ENCODE results near the gene ZNF91. TPM values are rescaled to one million over a fixed set of nuclear protein-coding genes. Genes with fewer than 3 reads are reported as not detected.

The ZNF91 gene
- total and polyA plus RNA-seq, 10 of the 15 experiments (the other 5 are each of a cell fraction or from before 2014, with no cell fraction given): 4.6 to 31.1 (median 11.3) TPM

DNA sequence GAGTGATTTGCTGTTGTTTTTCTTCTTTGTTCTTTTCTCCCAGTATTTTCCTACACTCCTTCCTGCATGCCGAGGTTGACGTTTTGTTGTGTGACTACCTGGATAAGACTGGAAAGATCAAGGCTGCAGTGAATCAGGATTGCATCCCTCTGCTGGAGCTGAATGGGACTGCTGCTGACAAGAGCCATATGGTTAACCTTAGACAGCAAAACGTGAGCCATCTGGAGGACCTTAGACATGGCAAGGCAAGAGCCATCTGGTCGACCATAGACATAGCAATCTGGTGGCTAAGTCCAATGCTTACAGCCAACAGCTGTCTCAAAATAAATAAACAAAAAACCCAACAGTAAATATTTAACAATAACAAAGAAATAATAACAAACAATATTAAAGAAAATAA is 42.6 kb upstream of the ZNF91 start:
- SMC1A ChIA-PET (ENCODE audit: uncharacterized antibody, unreplicated experiment): no interaction called here
- Histone ChIP-seq H3K79me2 (ENCODE audit: control insufficient read depth, insufficient read depth, low read length) (no peaks in the 10 kb centered on the region), H3K9ac (ENCODE audit: control insufficient read depth, insufficient read depth, low read length) (no peak overlapping the region), H3K4me1 (ENCODE audit: control insufficient read depth, insufficient read depth, low read length) (no peaks in the 10 kb centered on the region), H4K20me1 (ENCODE audit: control insufficient read depth, insufficient read depth) (no peaks in the 10 kb centered on the region), H2AFZ (ENCODE audit: control insufficient read depth, low read depth, low read length) (no peak overlapping the region), H3K4me3 (no peak overlapping the region), H3K9me3 (replicated peaks; ENCODE audit: control insufficient read depth, insufficient read depth, low read length) (no peaks in the 10 kb centered on the region; the same call in 2 of the 3 replicates), H3K4me2 (ENCODE audit: control insufficient read depth, insufficient read depth) (no peak overlapping the region), H3K36me3 (ENCODE audit: control insufficient read depth in 2 of 2, insufficient read depth in 2 of 2, low read length in 1 of 2) (no peaks in the 10 kb centered on the region), H3K27ac (ENCODE audit: control insufficient read depth, insufficient read depth) (no peak overlapping the region), H3K27me3 (replicated peaks in 1 of 2; ENCODE audit: control insufficient read depth in 2 of 2, insufficient read depth in 2 of 2, low read length in 1 of 2) (no peaks in the 10 kb centered on the region)
- ATAC-seq (no peak), FAIRE-seq (no peak), DNase-seq (ENCODE audit: low read depth, low spot score) (no peak)
- POLR2A ChIA-PET: no interaction called here
- 29% methylated on average over 4 of the region's 4 CpGs for WGBS (ENCODE audit: insufficient coverage, insufficient replicate concordance, low lambda C conversion rate, missing lambda C conversion rate)
- intact Hi-C loops (cut with micrococcal nuclease; ENCODE audit: unreplicated experiment): no loop called here
- in situ Hi-C loops (cut with MboI): no loop called here
- CTCF ChIA-PET: no interaction called here
- BruUV-seq (replicated peaks): no TSS peak
- RAD21 ChIA-PET (ENCODE audit: unreplicated experiment): no interaction called here
- no peak for TF ChIP-seq MEF2A (IDR thresholded peaks at IDR 0.05; ENCODE audit: insufficient read depth, low read depth, low read length)
- no peak for TF ChIP-seq NFXL1 (IDR thresholded peaks at IDR 0.05; ENCODE audit: borderline replicate concordance)
- no peak for TF ChIP-seq SUPT20H (IDR thresholded peaks at IDR 0.05; ENCODE audit: borderline replicate concordance, control insufficient read depth, low read depth, low read length)
- TF ChIP-seq MTA2 (IDR thresholded peaks at IDR 0.05; ENCODE audit: low read depth): no peak
- no peak for TF ChIP-seq MYB (IDR thresholded peaks at IDR 0.05; ENCODE audit: borderline replicate concordance, low read depth, low read length)
- no peak for TF ChIP-seq JUNB (IDR thresholded peaks at IDR 0.05)
- no peak for TF ChIP-seq MEF2B (IDR thresholded peaks at IDR 0.05; ENCODE audit: partially characterized antibody, poor library complexity, severe bottlenecking)
- TF ChIP-seq, protein P1, sequence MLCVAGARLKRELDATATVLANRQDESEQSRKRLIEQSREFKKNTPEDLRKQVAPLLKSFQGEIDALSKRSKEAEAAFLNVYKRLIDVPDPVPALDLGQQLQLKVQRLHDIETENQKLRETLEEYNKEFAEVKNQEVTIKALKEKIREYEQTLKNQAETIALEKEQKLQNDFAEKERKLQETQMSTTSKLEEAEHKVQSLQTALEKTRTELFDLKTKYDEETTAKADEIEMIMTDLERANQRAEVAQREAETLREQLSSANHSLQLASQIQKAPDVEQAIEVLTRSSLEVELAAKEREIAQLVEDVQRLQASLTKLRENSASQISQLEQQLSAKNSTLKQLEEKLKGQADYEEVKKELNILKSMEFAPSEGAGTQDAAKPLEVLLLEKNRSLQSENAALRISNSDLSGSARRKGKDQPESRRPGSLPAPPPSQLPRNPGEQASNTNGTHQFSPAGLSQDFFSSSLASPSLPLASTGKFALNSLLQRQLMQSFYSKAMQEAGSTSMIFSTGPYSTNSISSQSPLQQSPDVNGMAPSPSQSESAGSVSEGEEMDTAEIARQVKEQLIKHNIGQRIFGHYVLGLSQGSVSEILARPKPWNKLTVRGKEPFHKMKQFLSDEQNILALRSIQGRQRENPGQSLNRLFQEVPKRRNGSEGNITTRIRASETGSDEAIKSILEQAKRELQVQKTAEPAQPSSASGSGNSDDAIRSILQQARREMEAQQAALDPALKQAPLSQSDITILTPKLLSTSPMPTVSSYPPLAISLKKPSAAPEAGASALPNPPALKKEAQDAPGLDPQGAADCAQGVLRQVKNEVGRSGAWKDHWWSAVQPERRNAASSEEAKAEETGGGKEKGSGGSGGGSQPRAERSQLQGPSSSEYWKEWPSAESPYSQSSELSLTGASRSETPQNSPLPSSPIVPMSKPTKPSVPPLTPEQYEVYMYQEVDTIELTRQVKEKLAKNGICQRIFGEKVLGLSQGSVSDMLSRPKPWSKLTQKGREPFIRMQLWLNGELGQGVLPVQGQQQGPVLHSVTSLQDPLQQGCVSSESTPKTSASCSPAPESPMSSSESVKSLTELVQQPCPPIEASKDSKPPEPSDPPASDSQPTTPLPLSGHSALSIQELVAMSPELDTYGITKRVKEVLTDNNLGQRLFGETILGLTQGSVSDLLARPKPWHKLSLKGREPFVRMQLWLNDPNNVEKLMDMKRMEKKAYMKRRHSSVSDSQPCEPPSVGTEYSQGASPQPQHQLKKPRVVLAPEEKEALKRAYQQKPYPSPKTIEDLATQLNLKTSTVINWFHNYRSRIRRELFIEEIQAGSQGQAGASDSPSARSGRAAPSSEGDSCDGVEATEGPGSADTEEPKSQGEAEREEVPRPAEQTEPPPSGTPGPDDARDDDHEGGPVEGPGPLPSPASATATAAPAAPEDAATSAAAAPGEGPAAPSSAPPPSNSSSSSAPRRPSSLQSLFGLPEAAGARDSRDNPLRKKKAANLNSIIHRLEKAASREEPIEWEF (IDR thresholded peaks at IDR 0.05; ENCODE audit: insufficient replicate concordance, low read depth, low read length): no peak
- TF ChIP-seq, protein P2, sequence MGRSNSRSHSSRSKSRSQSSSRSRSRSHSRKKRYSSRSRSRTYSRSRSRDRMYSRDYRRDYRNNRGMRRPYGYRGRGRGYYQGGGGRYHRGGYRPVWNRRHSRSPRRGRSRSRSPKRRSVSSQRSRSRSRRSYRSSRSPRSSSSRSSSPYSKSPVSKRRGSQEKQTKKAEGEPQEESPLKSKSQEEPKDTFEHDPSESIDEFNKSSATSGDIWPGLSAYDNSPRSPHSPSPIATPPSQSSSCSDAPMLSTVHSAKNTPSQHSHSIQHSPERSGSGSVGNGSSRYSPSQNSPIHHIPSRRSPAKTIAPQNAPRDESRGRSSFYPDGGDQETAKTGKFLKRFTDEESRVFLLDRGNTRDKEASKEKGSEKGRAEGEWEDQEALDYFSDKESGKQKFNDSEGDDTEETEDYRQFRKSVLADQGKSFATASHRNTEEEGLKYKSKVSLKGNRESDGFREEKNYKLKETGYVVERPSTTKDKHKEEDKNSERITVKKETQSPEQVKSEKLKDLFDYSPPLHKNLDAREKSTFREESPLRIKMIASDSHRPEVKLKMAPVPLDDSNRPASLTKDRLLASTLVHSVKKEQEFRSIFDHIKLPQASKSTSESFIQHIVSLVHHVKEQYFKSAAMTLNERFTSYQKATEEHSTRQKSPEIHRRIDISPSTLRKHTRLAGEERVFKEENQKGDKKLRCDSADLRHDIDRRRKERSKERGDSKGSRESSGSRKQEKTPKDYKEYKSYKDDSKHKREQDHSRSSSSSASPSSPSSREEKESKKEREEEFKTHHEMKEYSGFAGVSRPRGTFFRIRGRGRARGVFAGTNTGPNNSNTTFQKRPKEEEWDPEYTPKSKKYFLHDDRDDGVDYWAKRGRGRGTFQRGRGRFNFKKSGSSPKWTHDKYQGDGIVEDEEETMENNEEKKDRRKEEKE (IDR thresholded peaks at IDR 0.05): no peak
- TF ChIP-seq, protein P3, sequence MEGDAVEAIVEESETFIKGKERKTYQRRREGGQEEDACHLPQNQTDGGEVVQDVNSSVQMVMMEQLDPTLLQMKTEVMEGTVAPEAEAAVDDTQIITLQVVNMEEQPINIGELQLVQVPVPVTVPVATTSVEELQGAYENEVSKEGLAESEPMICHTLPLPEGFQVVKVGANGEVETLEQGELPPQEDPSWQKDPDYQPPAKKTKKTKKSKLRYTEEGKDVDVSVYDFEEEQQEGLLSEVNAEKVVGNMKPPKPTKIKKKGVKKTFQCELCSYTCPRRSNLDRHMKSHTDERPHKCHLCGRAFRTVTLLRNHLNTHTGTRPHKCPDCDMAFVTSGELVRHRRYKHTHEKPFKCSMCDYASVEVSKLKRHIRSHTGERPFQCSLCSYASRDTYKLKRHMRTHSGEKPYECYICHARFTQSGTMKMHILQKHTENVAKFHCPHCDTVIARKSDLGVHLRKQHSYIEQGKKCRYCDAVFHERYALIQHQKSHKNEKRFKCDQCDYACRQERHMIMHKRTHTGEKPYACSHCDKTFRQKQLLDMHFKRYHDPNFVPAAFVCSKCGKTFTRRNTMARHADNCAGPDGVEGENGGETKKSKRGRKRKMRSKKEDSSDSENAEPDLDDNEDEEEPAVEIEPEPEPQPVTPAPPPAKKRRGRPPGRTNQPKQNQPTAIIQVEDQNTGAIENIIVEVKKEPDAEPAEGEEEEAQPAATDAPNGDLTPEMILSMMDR (IDR thresholded peaks at IDR 0.05 in 2 of 3, conservative IDR thresholded peaks at IDR 0.05 in 1 of 3; ENCODE audit: control insufficient read depth in 2 of 3, extremely low read depth in 1 of 3, insufficient read depth in 1 of 3, low read depth in 3 of 3, low read length in 3 of 3): no peak
- TF ChIP-seq, protein P4, sequence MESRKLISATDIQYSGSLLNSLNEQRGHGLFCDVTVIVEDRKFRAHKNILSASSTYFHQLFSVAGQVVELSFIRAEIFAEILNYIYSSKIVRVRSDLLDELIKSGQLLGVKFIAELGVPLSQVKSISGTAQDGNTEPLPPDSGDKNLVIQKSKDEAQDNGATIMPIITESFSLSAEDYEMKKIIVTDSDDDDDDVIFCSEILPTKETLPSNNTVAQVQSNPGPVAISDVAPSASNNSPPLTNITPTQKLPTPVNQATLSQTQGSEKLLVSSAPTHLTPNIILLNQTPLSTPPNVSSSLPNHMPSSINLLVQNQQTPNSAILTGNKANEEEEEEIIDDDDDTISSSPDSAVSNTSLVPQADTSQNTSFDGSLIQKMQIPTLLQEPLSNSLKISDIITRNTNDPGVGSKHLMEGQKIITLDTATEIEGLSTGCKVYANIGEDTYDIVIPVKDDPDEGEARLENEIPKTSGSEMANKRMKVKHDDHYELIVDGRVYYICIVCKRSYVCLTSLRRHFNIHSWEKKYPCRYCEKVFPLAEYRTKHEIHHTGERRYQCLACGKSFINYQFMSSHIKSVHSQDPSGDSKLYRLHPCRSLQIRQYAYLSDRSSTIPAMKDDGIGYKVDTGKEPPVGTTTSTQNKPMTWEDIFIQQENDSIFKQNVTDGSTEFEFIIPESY (IDR thresholded peaks at IDR 0.05): no peak
- no peak for TF ChIP-seq FOXK2 (IDR thresholded peaks at IDR 0.05)
